Activated CD4-positive, alpha-beta T cell treated with anti-CD3 and anti-CD28 coated beads, Interleukin-2, amount 50 U/mL, for 4 hours (primary cell): ENCODE results near the gene ZNF420.
A peak's percentile ranks its signal among the peaks of the same experiment; 100 is the strongest.
"Not testable (repeated sequence)": the region's sequence is repeated elsewhere in the genome, so short reads cannot be mapped to it uniquely, and the experiment has no call there.

Source experiments
- DNase-seq, 2 experiments: peaks; one replicate each; pipeline ENCODE4 v3.0.0-alpha.2; 2020

ZNF420 gene

GRCh38 chr19:37077934-37078716 lies at the start of gene ZNF420:
Gene ZNF420 (plus strand): TSS chr19:37078433. CDS start chr19:37089119, 10,686 bp downstream.
- DNase-seq = peak; percentile 84 to 86

- no peak for DNase-seq
Measured at GRCh38 chr19:37045140-37045539, 33.1 kb upstream of the ZNF420 start.

- DNase-seq = no peak
Measured at GRCh38 chr19:37055330-37055729, 22.9 kb upstream of the ZNF420 start.

GRCh38 chr19:37056776-37057175 lies 21.5 kb upstream of the ZNF420 start:
- DNase-seq = no peak

GRCh38 chr19:37059142-37059541 lies 19.1 kb upstream of the ZNF420 start:
- no peak for DNase-seq

GRCh38 chr19:37064886-37065285 lies 13.3 kb upstream of the ZNF420 start:
- DNase-seq = not testable (repeated sequence)

- DNase-seq = no peak
Measured at GRCh38 chr19:37074111-37074510, 4.1 kb upstream of the ZNF420 start.

- no peak for DNase-seq
Measured at GRCh38 chr19:37074819-37075362, 3.3 kb upstream of the ZNF420 start.

GRCh38 chr19:37076524-37076923 lies 1.7 kb upstream of the ZNF420 start:
- DNase-seq = not testable (repeated sequence)

GRCh38 chr19:37077501-37077933 lies 716 bp upstream of the ZNF420 start:
- DNase-seq = no peak

- no peak for DNase-seq
Measured at GRCh38 chr19:37078717-37079032, 442 bp downstream of the ZNF420 start.

- DNase-seq = no peak
Measured at GRCh38 chr19:37079238-37079637, 1.0 kb downstream of the ZNF420 start.

GRCh38 chr19:37082307-37082706 lies 4.1 kb downstream of the ZNF420 start:
- no peak for DNase-seq

GRCh38 chr19:37087110-37087509 lies 8.9 kb downstream of the ZNF420 start:
- DNase-seq = no peak

- DNase-seq = no peak
Measured at GRCh38 chr19:37095859-37096258, 17.6 kb downstream of the ZNF420 start.

GRCh38 chr19:37098570-37098969 lies 20.3 kb downstream of the ZNF420 start:
- DNase-seq = no peak

- DNase-seq = not testable (repeated sequence)
Measured at GRCh38 chr19:37104135-37104534, 25.9 kb downstream of the ZNF420 start.

- not testable (repeated sequence) for DNase-seq
Measured at GRCh38 chr19:37111753-37112152, 33.5 kb downstream of the ZNF420 start.

- DNase-seq = no peak
Measured at GRCh38 chr19:37114001-37114400, 35.8 kb downstream of the ZNF420 start.

- not testable (repeated sequence) for DNase-seq
Measured at GRCh38 chr19:37122093-37122492, 43.9 kb downstream of the ZNF420 start.

GRCh38 chr19:37127999-37128820 lies 50.0 kb downstream of the ZNF420 start:
- no peak for DNase-seq

- DNase-seq = no peak
Measured at GRCh38 chr19:37128821-37129177, 50.6 kb downstream of the ZNF420 start.

- DNase-seq = no peak
Measured at GRCh38 chr19:37136111-37136510, 57.9 kb downstream of the ZNF420 start.

- DNase-seq = no peak
Measured at GRCh38 chr19:37148214-37148613, 70.0 kb downstream of the ZNF420 start.
